Measurements from ENCODE around the gene CST2.
"Not testable (repeated sequence)": the region's sequence is repeated elsewhere in the genome, so short reads cannot be mapped to it uniquely, and the experiment has no call there.

The CST2 gene

DNA sequence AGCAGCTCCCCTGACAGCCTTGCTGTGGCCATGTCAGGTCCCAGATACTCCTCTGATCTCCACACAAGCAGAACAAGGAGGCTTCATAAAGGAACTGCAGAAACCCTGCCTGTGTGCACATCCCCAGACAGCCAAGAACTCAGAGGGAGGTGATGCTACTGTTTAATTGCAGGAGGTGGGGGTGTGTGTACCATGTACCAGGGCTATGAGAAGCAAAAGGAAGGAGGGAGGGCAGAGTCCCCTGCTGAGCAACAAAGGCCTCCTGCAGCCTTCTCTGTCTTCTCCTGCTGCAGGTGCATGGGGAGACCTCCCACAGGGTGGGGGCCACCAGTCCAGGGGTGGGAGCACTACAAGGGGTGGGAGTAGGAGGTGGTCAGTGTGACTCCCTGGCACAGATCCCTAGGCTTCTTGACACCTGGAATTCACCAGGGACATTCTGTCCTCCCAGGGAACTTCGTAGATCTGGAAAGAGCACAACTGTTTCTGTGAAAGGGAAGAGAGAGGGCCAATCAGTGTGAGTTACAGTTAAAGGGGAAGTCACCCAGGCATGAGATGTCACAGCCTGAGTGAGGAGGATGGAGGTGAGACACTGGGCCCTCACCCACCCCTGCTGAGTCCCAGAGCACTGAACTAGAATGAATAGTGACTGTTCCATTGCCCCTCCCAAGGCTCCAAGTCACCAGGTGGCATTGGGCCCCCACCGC lies 2.8 kb downstream of the CST2 start:
- Histone ChIP-seq H3K36me3 (ENCODE audit: insufficient read depth, low read length) (no peaks in the 10 kb centered on the region), H3F3A (ENCODE audit: low read depth) (no peaks in the 10 kb centered on the region), H4K20me1 (ENCODE audit: insufficient read depth, low read length, poor library complexity, severe bottlenecking) (no peaks in the 10 kb centered on the region), H3K9ac (ENCODE audit: low read depth, low read length, poor library complexity, severe bottlenecking) (no peak overlapping the region), H3K4me1 (ENCODE audit: insufficient read depth, low read length, poor library complexity, severe bottlenecking) (no peaks in the 10 kb centered on the region), H3K4me2 (ENCODE audit: low read depth, low read length, poor library complexity, severe bottlenecking) (no peak overlapping the region), H2AFZ (ENCODE audit: low read length) (no peak overlapping the region), H3K4me3 (ENCODE audit: low read length, poor library complexity, severe bottlenecking) (no peak overlapping the region), H3K9me2 (replicated peaks; ENCODE audit: low read depth, low read length) (no peaks in the 10 kb centered on the region), H3K27me3 (ENCODE audit: insufficient read depth, low read length, poor library complexity, severe bottlenecking) (no peaks in the 10 kb centered on the region), H3K79me2 (ENCODE audit: insufficient read depth, low read length) (no peaks in the 10 kb centered on the region), H3K9me3 (ENCODE audit: insufficient read depth, low read depth, low read length) (no peaks in the 10 kb centered on the region)
- TF ChIP-seq EZH2phosphoT487 (IDR thresholded peaks at IDR 0.05; ENCODE audit: borderline replicate concordance) = no peak
- TF ChIP-seq, protein P1, sequence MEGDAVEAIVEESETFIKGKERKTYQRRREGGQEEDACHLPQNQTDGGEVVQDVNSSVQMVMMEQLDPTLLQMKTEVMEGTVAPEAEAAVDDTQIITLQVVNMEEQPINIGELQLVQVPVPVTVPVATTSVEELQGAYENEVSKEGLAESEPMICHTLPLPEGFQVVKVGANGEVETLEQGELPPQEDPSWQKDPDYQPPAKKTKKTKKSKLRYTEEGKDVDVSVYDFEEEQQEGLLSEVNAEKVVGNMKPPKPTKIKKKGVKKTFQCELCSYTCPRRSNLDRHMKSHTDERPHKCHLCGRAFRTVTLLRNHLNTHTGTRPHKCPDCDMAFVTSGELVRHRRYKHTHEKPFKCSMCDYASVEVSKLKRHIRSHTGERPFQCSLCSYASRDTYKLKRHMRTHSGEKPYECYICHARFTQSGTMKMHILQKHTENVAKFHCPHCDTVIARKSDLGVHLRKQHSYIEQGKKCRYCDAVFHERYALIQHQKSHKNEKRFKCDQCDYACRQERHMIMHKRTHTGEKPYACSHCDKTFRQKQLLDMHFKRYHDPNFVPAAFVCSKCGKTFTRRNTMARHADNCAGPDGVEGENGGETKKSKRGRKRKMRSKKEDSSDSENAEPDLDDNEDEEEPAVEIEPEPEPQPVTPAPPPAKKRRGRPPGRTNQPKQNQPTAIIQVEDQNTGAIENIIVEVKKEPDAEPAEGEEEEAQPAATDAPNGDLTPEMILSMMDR (conservative IDR thresholded peaks at IDR 0.05; ENCODE audit: low read length) = no peak

DNA sequence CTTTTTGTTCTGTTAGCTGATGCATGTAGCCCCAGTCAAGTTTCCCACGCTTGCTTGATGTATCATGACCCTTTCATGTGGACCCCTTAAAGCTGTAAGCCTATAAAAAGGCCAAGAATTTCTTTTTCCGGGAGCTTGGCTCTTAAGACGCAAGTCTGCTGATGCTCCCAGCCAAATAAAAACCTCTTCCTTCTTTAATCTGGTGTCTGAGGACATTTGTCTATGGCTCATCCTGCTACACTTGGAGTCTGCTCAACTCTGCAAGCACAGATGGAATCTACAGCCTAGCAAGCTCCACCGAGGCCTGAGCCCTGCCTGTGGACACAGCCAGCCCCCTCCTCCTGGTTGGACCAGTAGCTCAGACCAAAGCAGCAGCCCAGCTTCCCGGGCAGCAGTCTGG lies 3.4 kb downstream of the CST2 start:
- H3K9me2 ChIP-seq (replicated peaks; ENCODE audit: low read depth, low read length) = no peaks in the 10 kb centered on the region
- H3K4me1 ChIP-seq (ENCODE audit: insufficient read depth, low read length, poor library complexity, severe bottlenecking) = no peaks in the 10 kb centered on the region
- H3F3A ChIP-seq (ENCODE audit: low read depth) = no peaks in the 10 kb centered on the region
- no peak for TF ChIP-seq EZH2phosphoT487 (IDR thresholded peaks at IDR 0.05; ENCODE audit: borderline replicate concordance)
- TF ChIP-seq, protein P1 (conservative IDR thresholded peaks at IDR 0.05; ENCODE audit: low read length) = no peak
- no peaks in the 10 kb centered on the region for H3K27me3 ChIP-seq (ENCODE audit: insufficient read depth, low read length, poor library complexity, severe bottlenecking)
- H3K4me3 ChIP-seq (ENCODE audit: low read length, poor library complexity, severe bottlenecking) = no peak overlapping the region
- H4K20me1 ChIP-seq (ENCODE audit: insufficient read depth, low read length, poor library complexity, severe bottlenecking) = no peaks in the 10 kb centered on the region
- H3K79me2 ChIP-seq (ENCODE audit: insufficient read depth, low read length) = no peaks in the 10 kb centered on the region
- H3K9me3 ChIP-seq (ENCODE audit: insufficient read depth, low read depth, low read length) = no peaks in the 10 kb centered on the region
- H3K36me3 ChIP-seq (ENCODE audit: insufficient read depth, low read length) = no peaks in the 10 kb centered on the region
- H3K4me2 ChIP-seq (ENCODE audit: low read depth, low read length, poor library complexity, severe bottlenecking) = no peak overlapping the region
- no peak overlapping the region for H3K9ac ChIP-seq (ENCODE audit: low read depth, low read length, poor library complexity, severe bottlenecking)
- H2AFZ ChIP-seq (ENCODE audit: low read length) = no peak overlapping the region

DNA sequence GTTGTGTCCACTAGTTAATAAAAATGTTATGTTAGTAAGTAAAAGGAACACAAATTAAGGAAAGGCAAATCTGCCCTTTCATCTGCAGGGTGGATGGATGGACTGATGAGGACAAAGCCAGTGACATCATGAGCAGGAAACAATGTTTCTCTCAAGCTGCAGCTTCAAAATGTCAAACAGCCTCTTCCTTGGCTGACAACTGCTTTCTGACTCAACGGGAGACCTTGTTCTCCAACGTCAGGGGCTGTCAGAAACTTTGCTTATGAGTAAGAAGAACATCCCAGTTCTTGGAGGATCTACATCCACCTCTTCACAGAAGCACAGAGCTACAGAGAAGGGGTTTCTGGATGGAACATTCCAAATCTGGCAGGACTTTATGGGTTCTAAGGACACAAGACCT lies 6.0 kb downstream of the CST2 start:
- no peak overlapping the region for H3K4me2 ChIP-seq (ENCODE audit: low read depth, low read length, poor library complexity, severe bottlenecking)
- no peaks in the 10 kb centered on the region for H3F3A ChIP-seq (ENCODE audit: low read depth)
- H3K9me3 ChIP-seq (ENCODE audit: insufficient read depth, low read depth, low read length) = no peaks in the 10 kb centered on the region
- H3K36me3 ChIP-seq (ENCODE audit: insufficient read depth, low read length) = no peaks in the 10 kb centered on the region
- no peaks in the 10 kb centered on the region for H3K79me2 ChIP-seq (ENCODE audit: insufficient read depth, low read length)
- no peak overlapping the region for H3K4me3 ChIP-seq (ENCODE audit: low read length, poor library complexity, severe bottlenecking)
- TF ChIP-seq, protein P1 (conservative IDR thresholded peaks at IDR 0.05; ENCODE audit: low read length) = no peak
- TF ChIP-seq EZH2phosphoT487 (IDR thresholded peaks at IDR 0.05; ENCODE audit: borderline replicate concordance) = no peak
- no peak overlapping the region for H3K9ac ChIP-seq (ENCODE audit: low read depth, low read length, poor library complexity, severe bottlenecking)
- H4K20me1 ChIP-seq (ENCODE audit: insufficient read depth, low read length, poor library complexity, severe bottlenecking) = no peaks in the 10 kb centered on the region
- H3K27me3 ChIP-seq (ENCODE audit: insufficient read depth, low read length, poor library complexity, severe bottlenecking) = no peaks in the 10 kb centered on the region
- H2AFZ ChIP-seq (ENCODE audit: low read length) = no peak overlapping the region
- no peaks in the 10 kb centered on the region for H3K9me2 ChIP-seq (replicated peaks; ENCODE audit: low read depth, low read length)
- no peaks in the 10 kb centered on the region for H3K4me1 ChIP-seq (ENCODE audit: insufficient read depth, low read length, poor library complexity, severe bottlenecking)

DNA sequence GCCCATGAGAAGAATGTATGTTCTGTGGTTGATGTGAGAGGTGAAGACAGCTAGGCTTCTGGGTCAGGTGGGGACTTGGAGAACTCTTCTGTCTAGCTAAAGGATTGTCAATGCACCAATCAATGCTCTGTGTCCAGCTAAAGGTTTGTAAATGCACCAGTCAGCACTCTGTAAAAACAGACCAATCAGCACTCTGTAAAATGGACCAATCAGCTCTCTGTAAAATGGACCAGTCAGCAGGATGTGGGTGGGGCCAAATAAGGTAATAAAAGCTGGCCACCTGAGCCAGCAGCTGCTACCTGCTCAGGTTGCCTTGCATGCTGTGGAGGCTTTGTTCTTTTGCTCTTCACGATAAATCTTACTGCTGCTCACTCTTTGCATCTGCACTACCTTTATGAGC lies 15.0 kb downstream of the CST2 start:
- not testable (repeated sequence) for H3K4me1 ChIP-seq (ENCODE audit: insufficient read depth, low read length, poor library complexity, severe bottlenecking); H3K9me2 ChIP-seq (replicated peaks; ENCODE audit: low read depth, low read length); H3K4me3 ChIP-seq (ENCODE audit: low read length, poor library complexity, severe bottlenecking); H3K9ac ChIP-seq (ENCODE audit: low read depth, low read length, poor library complexity, severe bottlenecking); H3K9me3 ChIP-seq (ENCODE audit: insufficient read depth, low read depth, low read length); H3F3A ChIP-seq (ENCODE audit: low read depth); H3K4me2 ChIP-seq (ENCODE audit: low read depth, low read length, poor library complexity, severe bottlenecking); H3K36me3 ChIP-seq (ENCODE audit: insufficient read depth, low read length); H3K27me3 ChIP-seq (ENCODE audit: insufficient read depth, low read length, poor library complexity, severe bottlenecking); H4K20me1 ChIP-seq (ENCODE audit: insufficient read depth, low read length, poor library complexity, severe bottlenecking); H3K79me2 ChIP-seq (ENCODE audit: insufficient read depth, low read length); H2AFZ ChIP-seq (ENCODE audit: low read length)

DNA sequence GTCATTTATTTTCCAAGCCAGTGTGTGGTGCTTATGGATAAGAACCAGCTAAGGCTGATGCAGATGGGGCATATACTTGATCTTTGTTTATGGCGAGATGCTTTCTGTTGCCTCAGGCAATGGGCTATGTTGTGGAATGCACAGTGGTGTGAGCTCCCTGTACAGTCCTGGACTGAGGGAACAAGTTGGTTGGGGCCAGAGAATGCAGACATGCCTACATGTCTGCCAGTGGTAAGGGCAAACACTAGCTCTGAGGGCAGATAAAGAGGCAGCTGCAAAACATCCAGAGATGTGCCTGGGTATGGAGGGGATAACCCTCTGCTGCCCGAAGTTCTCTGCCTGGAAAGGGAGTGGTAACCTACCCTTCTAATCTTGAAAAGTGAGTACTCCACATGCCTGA lies 16.2 kb downstream of the CST2 start:
- not testable (repeated sequence) for H3K4me3 ChIP-seq (ENCODE audit: low read length, poor library complexity, severe bottlenecking); H3K9ac ChIP-seq (ENCODE audit: low read depth, low read length, poor library complexity, severe bottlenecking); H2AFZ ChIP-seq (ENCODE audit: low read length); H3K9me3 ChIP-seq (ENCODE audit: insufficient read depth, low read depth, low read length); H3K36me3 ChIP-seq (ENCODE audit: insufficient read depth, low read length); H3F3A ChIP-seq (ENCODE audit: low read depth); H3K79me2 ChIP-seq (ENCODE audit: insufficient read depth, low read length); H4K20me1 ChIP-seq (ENCODE audit: insufficient read depth, low read length, poor library complexity, severe bottlenecking); H3K27me3 ChIP-seq (ENCODE audit: insufficient read depth, low read length, poor library complexity, severe bottlenecking); H3K4me2 ChIP-seq (ENCODE audit: low read depth, low read length, poor library complexity, severe bottlenecking); H3K4me1 ChIP-seq (ENCODE audit: insufficient read depth, low read length, poor library complexity, severe bottlenecking); H3K9me2 ChIP-seq (replicated peaks; ENCODE audit: low read depth, low read length)
